Keratinocyte (primary cell): ENCODE data around the gene SAMD11. TPM values are rescaled to one million over a fixed set of nuclear protein-coding genes. Genes with fewer than 3 reads are reported as not detected.

ENCODE experiments used
- DNase-seq: peaks from one replicate; pipeline ENCODE4 v3.0.0-alpha.2; 2011; ENCODE audit warnings: low read depth, missing footprints, low spot score
- FAIRE-seq: peaks from 2 replicates; lab custom pipeline; 2011; peaks lifted over from hg19 to GRCh38; lab: Jason Lieb, UNC
- H2AFZ ChIP-seq: 2 replicates; pipeline ENCODE4 v1.6.0; 2012; ENCODE audit warnings: low read length, control low read depth, inconsistent platforms; ENCODE audit not compliant: control insufficient read depth
- H3K27ac ChIP-seq: 2 replicates; pipeline ENCODE4 v1.5.1; 2011; ENCODE audit warnings: low read length; ENCODE audit not compliant: control insufficient read depth, insufficient read depth
- H3K27me3 ChIP-seq: 3 replicates; pipeline ENCODE4 v1.6.0; 2011; ENCODE audit warnings: low read length; ENCODE audit not compliant: control insufficient read depth, insufficient read depth; ENCODE audit errors: extremely low read depth
- H3K36me3 ChIP-seq, 2 experiments: 2 replicates in 1 of 2; 3 replicates in 1 of 2; pipeline ENCODE4 v1.5.1; 2011; ENCODE audit warnings: low read length in 2 of 2, mild to moderate bottlenecking in 1 of 2; ENCODE audit not compliant: control insufficient read depth in 2 of 2, insufficient read depth in 2 of 2; ENCODE audit errors: extremely low read depth in 1 of 2
- H3K4me1 ChIP-seq: 3 replicates; pipeline ENCODE4 v1.5.1; 2011; ENCODE audit warnings: low read length; ENCODE audit not compliant: control insufficient read depth, insufficient read depth; ENCODE audit errors: extremely low read depth
- H3K4me2 ChIP-seq: 3 replicates; pipeline ENCODE4 v1.6.0; 2011; ENCODE audit warnings: low read depth, low read length; ENCODE audit not compliant: control insufficient read depth, insufficient read depth; ENCODE audit errors: extremely low read depth
- H3K4me3 ChIP-seq, 3 experiments: fragments of 200-600 bp in 1 of 3; sonication (generic) in 1 of 3; 2 replicates in 2 of 3; 3 replicates in 1 of 3; pipeline ENCODE4 v1.5.1; 2011 to 2016; ENCODE audit warnings: low read length in 3 of 3, mild to moderate bottlenecking in 3 of 3, control low read depth in 2 of 3, inconsistent platforms in 1 of 3, low read depth in 1 of 3, mixed read lengths in 1 of 3, mixed run types in 1 of 3, moderate library complexity in 1 of 3; ENCODE audit not compliant: control insufficient read depth in 2 of 3, insufficient read depth in 2 of 3; ENCODE audit errors: extremely low read depth in 1 of 3
- H3K79me2 ChIP-seq: 2 replicates; pipeline ENCODE4 v1.6.0; 2012; ENCODE audit warnings: low read length; ENCODE audit not compliant: control insufficient read depth, insufficient read depth
- H3K9ac ChIP-seq: 3 replicates; pipeline ENCODE4 v1.6.0; 2011; ENCODE audit warnings: low read length; ENCODE audit not compliant: control insufficient read depth, insufficient read depth; ENCODE audit errors: extremely low read depth
- H3K9me1 ChIP-seq: 3 replicates; pipeline ENCODE4 v1.6.0; 2011; ENCODE audit warnings: low read length; ENCODE audit not compliant: control insufficient read depth, insufficient read depth; ENCODE audit errors: extremely low read depth
- H3K9me3 ChIP-seq: 2 replicates; pipeline ENCODE4 v1.5.1; 2012; ENCODE audit warnings: low read depth, low read length; ENCODE audit not compliant: control insufficient read depth
- H4K20me1 ChIP-seq: 3 replicates; pipeline ENCODE4 v1.6.0; 2011; ENCODE audit warnings: low read length; ENCODE audit not compliant: control insufficient read depth, insufficient read depth; ENCODE audit errors: extremely low read depth
- EZH2 ChIP-seq: IDR thresholded peaks from one replicate; pipeline ENCODE4 v1.6.1; 2012; ENCODE audit warnings: inconsistent platforms, mild to moderate bottlenecking, low read length, moderate library complexity
- dilution Hi-C: fragments of 300-500 bp; cut with MboI; formaldehyde crosslinking; loops from one replicate; pipeline ENCODE4 v1.7.0; 2020; ENCODE audit warnings: low sequenced_read_pairs; ENCODE audit not compliant: extremely low pct_ligation_motif_present
- polyA plus RNA-seq, 5 experiments: library from polyadenylated mRNA; depleted of rRNA in 3 of 5; stranded (reverse) in 3 of 5; stranded (forward) in 1 of 5; unstranded in 1 of 5; fragments of >200 nt; gene quantifications; 1 replicate in 1 of 5; 2 replicates in 3 of 5; 3 replicates in 1 of 5; pipeline versions ENCODE4 v1.2.1 to v1.2.3, GENCODE V29; 2011 to 2012; ENCODE audit warnings: missing spikeins in 2 of 5, low read depth in 1 of 5, low replicate concordance in 1 of 5
- TF ChIP-seq, protein P1 (sequence below), 3 experiments: IDR thresholded peaks in 1 of 3; conservative IDR thresholded peaks in 1 of 3; optimal IDR thresholded peaks in 1 of 3; 2 replicates in 2 of 3; 3 replicates in 1 of 3; pipeline versions ENCODE3 to v1.5.1; 2011; ENCODE audit warnings: low read length in 3 of 3, mild to moderate bottlenecking in 3 of 3, moderate library complexity in 2 of 3, control low read depth in 1 of 3, inconsistent platforms in 1 of 3; ENCODE audit not compliant: insufficient read depth in 2 of 3; ENCODE audit errors: extremely low read depth in 1 of 3

SAMD11 gene
- polyA plus RNA-seq, 1 donor (not counting 4 experiments of a cell fraction or from before 2014, with no cell fraction given) = not detected

DNA sequence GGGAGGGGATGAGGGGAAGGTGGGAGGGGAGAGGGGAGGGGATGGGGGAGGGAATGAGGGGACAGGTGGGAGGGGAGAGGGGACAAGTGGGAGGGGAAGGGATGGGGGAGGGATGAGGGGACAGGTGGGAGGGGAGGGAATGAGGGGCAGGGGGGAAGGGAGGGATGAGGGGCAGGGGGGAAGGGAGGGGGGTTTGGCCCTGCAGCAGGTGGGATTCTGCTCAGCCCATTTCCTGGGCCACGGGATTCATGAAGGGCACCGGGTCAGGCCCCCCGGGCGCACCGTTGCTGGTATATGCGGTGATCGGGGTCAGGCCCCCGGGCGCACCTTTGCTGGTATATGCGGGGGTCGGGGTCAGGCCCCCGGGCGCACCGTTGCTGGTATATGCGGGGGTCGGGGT is 15.1 kb upstream of the SAMD11 start:
- peaks cover 11% of the 10 kb centered on the region for H3K4me1 ChIP-seq

DNA sequence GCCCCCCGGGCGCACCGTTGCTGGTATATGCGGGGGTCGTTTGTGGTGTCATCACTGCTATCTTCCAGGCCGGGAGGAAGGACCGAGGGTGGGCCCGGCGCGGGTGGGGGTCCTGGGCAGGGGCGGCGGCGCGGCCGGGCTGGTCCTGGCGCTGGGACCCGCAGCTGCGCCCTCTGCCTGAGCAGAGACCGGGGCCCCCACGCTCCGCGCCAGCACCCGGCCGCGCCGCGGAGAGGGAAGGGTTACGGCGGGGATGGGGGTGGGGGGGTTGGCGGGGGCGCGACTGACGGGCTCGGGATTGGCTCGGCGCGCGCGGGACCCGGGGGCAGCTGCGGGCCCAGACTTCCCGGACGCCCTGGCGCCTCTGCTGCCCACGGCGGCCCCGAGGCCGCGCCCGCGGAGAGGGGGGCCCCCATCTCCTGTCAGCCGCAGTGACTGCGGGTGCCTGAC is 13.8 kb upstream of the SAMD11 start:
- Histone ChIP-seq H2AFZ (no peak overlapping the region), H3K9ac (no peak overlapping the region), H3K4me2 (no peak overlapping the region), H3K9me3 (no peaks in the 10 kb centered on the region), H3K27ac (no peak overlapping the region), H3K4me1 (peaks cover 11% of the 10 kb centered on the region), H3K79me2 (no peaks in the 10 kb centered on the region), H3K27me3 (peaks cover 53% of the 10 kb centered on the region), H3K36me3 (no peaks in the 10 kb centered on the region), H3K9me1 (no peaks in the 10 kb centered on the region), H3K4me3 (no peak overlapping the region), H4K20me1 (peaks cover 4% of the 10 kb centered on the region)
- FAIRE-seq (no peak), DNase-seq (no peak)
- TF ChIP-seq EZH2 = no peak
- TF ChIP-seq, protein P1, sequence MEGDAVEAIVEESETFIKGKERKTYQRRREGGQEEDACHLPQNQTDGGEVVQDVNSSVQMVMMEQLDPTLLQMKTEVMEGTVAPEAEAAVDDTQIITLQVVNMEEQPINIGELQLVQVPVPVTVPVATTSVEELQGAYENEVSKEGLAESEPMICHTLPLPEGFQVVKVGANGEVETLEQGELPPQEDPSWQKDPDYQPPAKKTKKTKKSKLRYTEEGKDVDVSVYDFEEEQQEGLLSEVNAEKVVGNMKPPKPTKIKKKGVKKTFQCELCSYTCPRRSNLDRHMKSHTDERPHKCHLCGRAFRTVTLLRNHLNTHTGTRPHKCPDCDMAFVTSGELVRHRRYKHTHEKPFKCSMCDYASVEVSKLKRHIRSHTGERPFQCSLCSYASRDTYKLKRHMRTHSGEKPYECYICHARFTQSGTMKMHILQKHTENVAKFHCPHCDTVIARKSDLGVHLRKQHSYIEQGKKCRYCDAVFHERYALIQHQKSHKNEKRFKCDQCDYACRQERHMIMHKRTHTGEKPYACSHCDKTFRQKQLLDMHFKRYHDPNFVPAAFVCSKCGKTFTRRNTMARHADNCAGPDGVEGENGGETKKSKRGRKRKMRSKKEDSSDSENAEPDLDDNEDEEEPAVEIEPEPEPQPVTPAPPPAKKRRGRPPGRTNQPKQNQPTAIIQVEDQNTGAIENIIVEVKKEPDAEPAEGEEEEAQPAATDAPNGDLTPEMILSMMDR (optimal IDR thresholded peaks at IDR 0.05 in 1 of 3, IDR thresholded peaks at IDR 0.05 in 1 of 3, conservative IDR thresholded peaks at IDR 0.05 in 1 of 3; ENCODE audit: extremely low read depth in 1 of 3, insufficient read depth in 2 of 3, low read length in 3 of 3) = no peak
- dilution Hi-C loops = no loop called here

More for the DNA sequence above, 15.1 kb upstream of the SAMD11 start:
- no peak overlapping the region for H3K9ac ChIP-seq
- dilution Hi-C loops = no loop called here
- no peaks in the 10 kb centered on the region for H3K9me1 ChIP-seq
- H4K20me1 ChIP-seq = peaks cover 4% of the 10 kb centered on the region
- H3K79me2 ChIP-seq = no peaks in the 10 kb centered on the region
- FAIRE-seq (no peak), DNase-seq (no peak)
- TF ChIP-seq EZH2 = no peak
- TF ChIP-seq, protein P1 (optimal IDR thresholded peaks at IDR 0.05 in 1 of 3, IDR thresholded peaks at IDR 0.05 in 1 of 3, conservative IDR thresholded peaks at IDR 0.05 in 1 of 3; ENCODE audit: extremely low read depth in 1 of 3, insufficient read depth in 2 of 3, low read length in 3 of 3) = no peak
- H3K36me3 ChIP-seq = no peaks in the 10 kb centered on the region
- H2AFZ ChIP-seq = no peak overlapping the region
- no peak overlapping the region for H3K4me2 ChIP-seq
- no peaks in the 10 kb centered on the region for H3K9me3 ChIP-seq
- H3K4me3 ChIP-seq = no peak overlapping the region
- H3K27me3 ChIP-seq = peaks cover 41% of the 10 kb centered on the region
- H3K27ac ChIP-seq = no peak overlapping the region
